ENCODE results near the gene RBBP7.

RBBP7 gene

GRCh38 chrX:16814597-16814996, 55.6 kb downstream of the RBBP7 start:
- no peaks in the 10 kb centered on the region for H3K27me3 ChIP-seq (ENCODE audit: control insufficient read depth, insufficient read depth, low read length)
- H3K27ac ChIP-seq (ENCODE audit: low read length), result no peak overlapping the region
- H3K9ac ChIP-seq (ENCODE audit: low read length), result no peak overlapping the region
- H3K36me3 ChIP-seq (ENCODE audit: control insufficient read depth, low read depth, low read length), result peaks cover 30% of the 10 kb centered on the region
- no peaks in the 10 kb centered on the region for H3K9me3 ChIP-seq (ENCODE audit: control insufficient read depth, low read depth, low read length)
- H3K4me1 ChIP-seq (ENCODE audit: control insufficient read depth, low read depth, low read length), result no peaks in the 10 kb centered on the region
- H3K4me3 ChIP-seq (ENCODE audit: low read length), result no peak overlapping the region

GRCh38 chrX:16807976-16808542, 62.1 kb downstream of the RBBP7 start:
- Histone ChIP-seq H3K4me1 (ENCODE audit: control insufficient read depth, low read depth, low read length) (peaks cover 11% of the 10 kb centered on the region), H3K27ac (ENCODE audit: low read length) (no peak overlapping the region), H3K27me3 (ENCODE audit: control insufficient read depth, insufficient read depth, low read length) (no peaks in the 10 kb centered on the region), H3K4me3 (ENCODE audit: low read length) (no peak overlapping the region), H3K36me3 (ENCODE audit: control insufficient read depth, low read depth, low read length) (peaks cover 10% of the 10 kb centered on the region), H3K9ac (ENCODE audit: low read length) (no peak overlapping the region), H3K9me3 (ENCODE audit: control insufficient read depth, low read depth, low read length) (no peaks in the 10 kb centered on the region)

GRCh38 chrX:16807548-16807947, 62.6 kb downstream of the RBBP7 start:
- H3K27me3 ChIP-seq (ENCODE audit: control insufficient read depth, insufficient read depth, low read length), result no peaks in the 10 kb centered on the region
- no peaks in the 10 kb centered on the region for H3K9me3 ChIP-seq (ENCODE audit: control insufficient read depth, low read depth, low read length)

GRCh38 chrX:16804923-16805464, 65.2 kb downstream of the RBBP7 start:
- H3K4me3 ChIP-seq (ENCODE audit: low read length), result no peak overlapping the region
- H3K27me3 ChIP-seq (ENCODE audit: control insufficient read depth, insufficient read depth, low read length), result no peaks in the 10 kb centered on the region
- H3K9me3 ChIP-seq (ENCODE audit: control insufficient read depth, low read depth, low read length), result no peaks in the 10 kb centered on the region
- H3K36me3 ChIP-seq (ENCODE audit: control insufficient read depth, low read depth, low read length), result peaks cover 10% of the 10 kb centered on the region
- peaks cover 11% of the 10 kb centered on the region for H3K4me1 ChIP-seq (ENCODE audit: control insufficient read depth, low read depth, low read length)
- H3K27ac ChIP-seq (ENCODE audit: low read length), result no peak overlapping the region
- H3K9ac ChIP-seq (ENCODE audit: low read length), result no peak overlapping the region

More at GRCh38 chrX:16807548-16807947, 62.6 kb downstream of the RBBP7 start:
- Histone ChIP-seq H3K27ac (ENCODE audit: low read length) (no peak overlapping the region), H3K4me1 (ENCODE audit: control insufficient read depth, low read depth, low read length) (peaks cover 11% of the 10 kb centered on the region), H3K4me3 (ENCODE audit: low read length) (no peak overlapping the region), H3K9ac (ENCODE audit: low read length) (no peak overlapping the region), H3K36me3 (ENCODE audit: control insufficient read depth, low read depth, low read length) (peaks cover 7% of the 10 kb centered on the region)

- no peak overlapping the region for H3K27ac ChIP-seq (ENCODE audit: low read length)
- H3K4me3 ChIP-seq (ENCODE audit: low read length), result no peak overlapping the region
- H3K27me3 ChIP-seq (ENCODE audit: control insufficient read depth, insufficient read depth, low read length), result no peaks in the 10 kb centered on the region
- H3K4me1 ChIP-seq (ENCODE audit: control insufficient read depth, low read depth, low read length), result no peaks in the 10 kb centered on the region
- peaks cover 46% of the 10 kb centered on the region for H3K36me3 ChIP-seq (ENCODE audit: control insufficient read depth, low read depth, low read length)
- H3K9ac ChIP-seq (ENCODE audit: low read length), result no peak overlapping the region
- no peaks in the 10 kb centered on the region for H3K9me3 ChIP-seq (ENCODE audit: control insufficient read depth, low read depth, low read length)
These were observed 72.3 kb downstream of the RBBP7 start for GRCh38 chrX:16797841-16798240.

- Histone ChIP-seq H3K27ac (ENCODE audit: low read length) (no peak overlapping the region), H3K27me3 (ENCODE audit: control insufficient read depth, insufficient read depth, low read length) (no peaks in the 10 kb centered on the region), H3K4me3 (ENCODE audit: low read length) (no peak overlapping the region), H3K4me1 (ENCODE audit: control insufficient read depth, low read depth, low read length) (no peaks in the 10 kb centered on the region), H3K36me3 (ENCODE audit: control insufficient read depth, low read depth, low read length) (peaks cover 46% of the 10 kb centered on the region), H3K9me3 (ENCODE audit: control insufficient read depth, low read depth, low read length) (no peaks in the 10 kb centered on the region), H3K9ac (ENCODE audit: low read length) (no peak overlapping the region)
These were observed 72.8 kb downstream of the RBBP7 start for GRCh38 chrX:16797358-16797757.

GRCh38 chrX:16796298-16796697, 73.9 kb downstream of the RBBP7 start:
- Histone ChIP-seq H3K36me3 (ENCODE audit: control insufficient read depth, low read depth, low read length) (peaks cover 54% of the 10 kb centered on the region), H3K9ac (ENCODE audit: low read length) (no peak overlapping the region), H3K27me3 (ENCODE audit: control insufficient read depth, insufficient read depth, low read length) (no peaks in the 10 kb centered on the region), H3K9me3 (ENCODE audit: control insufficient read depth, low read depth, low read length) (no peaks in the 10 kb centered on the region), H3K4me3 (ENCODE audit: low read length) (no peak overlapping the region), H3K27ac (ENCODE audit: low read length) (no peak overlapping the region), H3K4me1 (ENCODE audit: control insufficient read depth, low read depth, low read length) (no peaks in the 10 kb centered on the region)
